ENCODE measurements around the gene THAP7. TPM values are rescaled to one million over a fixed set of nuclear protein-coding genes. Genes with fewer than 3 reads are reported as not detected.

The THAP7 gene
- 18.9 and 24.7 TPM in 2 replicates for total RNA-seq

GRCh38 chr22:21001601-21002325 lies at the start of gene THAP7:
Gene THAP7, minus strand, starts transcription at chr22:21002118. Its CDS starts 207 bp downstream, at chr22:21001911.

GRCh38 chr22:21045585-21046294 lies 43.8 kb upstream of the THAP7 start, which contains the start of gene LRRC74B:
Gene LRRC74B, plus strand, starts transcription at chr22:21045946. Its CDS starts 41 bp downstream, at chr22:21045987.

GRCh38 chr22:21032037-21032867 lies 30.3 kb upstream of the THAP7 start, which contains the start of gene SLC7A4:
Gene SLC7A4, minus strand, starts transcription at chr22:21032561. Its CDS starts 749 bp downstream, at chr22:21031812.

GRCh38 chr22:21014726-21015465 lies 13.0 kb upstream of the THAP7 start, which contains the start of gene P2RX6:
Gene P2RX6, plus strand, starts transcription at chr22:21015165. Its CDS starts 10 bp downstream, at chr22:21015175.

GRCh38 chr22:20981787-20982562 lies 19.9 kb downstream of the THAP7 start, which contains the start of gene LZTR1:
Gene LZTR1, plus strand, starts transcription at chr22:20982297. Its CDS starts 75 bp downstream, at chr22:20982372.

GRCh38 chr22:20966883-20967696 lies 34.8 kb downstream of the THAP7 start, which contains the start of gene AIFM3:
Gene AIFM3, plus strand, starts transcription at chr22:20967255. Its CDS starts 690 bp downstream, at chr22:20967945.

Other genes with a start within 250 kb of the THAP7 start
- 0.14 TPM in 1 of 2 replicates, not detected in the other for gene SERPIND1, start 228.0 kb downstream of the THAP7 start, total RNA-seq
- 27.3 and 33.8 TPM in 2 replicates for gene PI4KA, start 143.3 kb downstream of the THAP7 start, total RNA-seq
- 6.4 and 7.0 TPM in 2 replicates for gene SNAP29, start 143.1 kb downstream of the THAP7 start, total RNA-seq
- gene CRKL, start 84.7 kb downstream of the THAP7 start, total RNA-seq: 29.4 and 38.9 TPM in 2 replicates
- 0.57 and 1.3 TPM in 2 replicates for gene AIFM3, start 34.9 kb downstream of the THAP7 start, total RNA-seq
- gene LZTR1, start 19.8 kb downstream of the THAP7 start, total RNA-seq: 38.7 and 54.8 TPM in 2 replicates
- 2.6 and 2.8 TPM in 2 replicates for gene P2RX6, start 13.0 kb upstream of the THAP7 start, total RNA-seq
- 0.14 and 0.28 TPM in 2 replicates for gene SLC7A4, start 30.4 kb upstream of the THAP7 start, total RNA-seq
- gene LRRC74B, start 43.8 kb upstream of the THAP7 start, total RNA-seq: not detected in 2 replicates

All from smooth muscle cell of bladder (primary cell).